ENCODE measurements around the gene ERGIC2. TPM values are rescaled to one million over a fixed set of nuclear protein-coding genes. Genes with fewer than 3 reads are reported as not detected.

Gene ERGIC2
- polyA plus RNA-seq, 3 donors: 5.9 to 59.0 (median 52.7) TPM

GRCh38 chr12:29343022-29343799, 37.8 kb downstream of the ERGIC2 start:
- Mint-ChIP-seq H3K27ac (no peak overlapping the region), H3K36me3 (peaks cover 56 to 65% of the 10 kb centered on the region in 2 donors), H3K4me1 (no peaks in the 10 kb centered on the region), H3K9me3 (no peaks in the 10 kb centered on the region), H3K27me3 (ENCODE audit: low read depth in 3 of 3) (peaks cover 0 to 3% (median 1%) of the 10 kb centered on the region in 3 donors), H3K4me3 (no peak overlapping the region)
- Histone ChIP-seq H3K4me1 (ENCODE audit: control insufficient read depth in 1 of 2, insufficient read depth in 2 of 2, low read length in 2 of 2) (no peaks in the 10 kb centered on the region), H3K4me2 (replicated peaks; ENCODE audit: extremely low read depth, low read length, poor library complexity, severe bottlenecking) (no peak overlapping the region), H3K27me3 (ENCODE audit: control insufficient read depth in 2 of 2, insufficient read depth in 2 of 2, low read length in 2 of 2) (no peaks in the 10 kb centered on the region), H3K4me3 (replicated peaks in 1 of 3; ENCODE audit: low read depth in 2 of 3, low read length in 3 of 3) (no peak overlapping the region), H3K27ac (ENCODE audit: low read depth in 1 of 2, low read length in 2 of 2) (no peak overlapping the region), H3K9ac (ENCODE audit: insufficient read depth, low read length, poor library complexity, severe bottlenecking) (no peak overlapping the region), H3K9me3 (replicated peaks in 1 of 2; ENCODE audit: control insufficient read depth in 1 of 2, insufficient read depth in 1 of 2, low read length in 2 of 2) (no peaks in the 10 kb centered on the region), H3K79me2 (ENCODE audit: insufficient read depth, low read length) (no peaks in the 10 kb centered on the region), H3K36me3 (replicated peaks in 1 of 2; ENCODE audit: control insufficient read depth in 1 of 2, insufficient read depth in 2 of 2, low read length in 2 of 2) (peaks cover 61 to 90% of the 10 kb centered on the region in 2 donors), H2AFZ (ENCODE audit: insufficient read depth, low read depth, low read length, poor library complexity, severe bottlenecking) (no peak overlapping the region), H4K20me1 (ENCODE audit: insufficient read depth, low read length) (no peaks in the 10 kb centered on the region)
- intact Hi-C loops (cut with micrococcal nuclease): no loop called here
- TF ChIP-seq CTCF (IDR thresholded peaks at IDR 0.05): no peak
- DNase-seq: no peak
- WGBS (ENCODE audit: insufficient coverage): no CpG with 5 or more reads among the region's 2 CpGs

DNA sequence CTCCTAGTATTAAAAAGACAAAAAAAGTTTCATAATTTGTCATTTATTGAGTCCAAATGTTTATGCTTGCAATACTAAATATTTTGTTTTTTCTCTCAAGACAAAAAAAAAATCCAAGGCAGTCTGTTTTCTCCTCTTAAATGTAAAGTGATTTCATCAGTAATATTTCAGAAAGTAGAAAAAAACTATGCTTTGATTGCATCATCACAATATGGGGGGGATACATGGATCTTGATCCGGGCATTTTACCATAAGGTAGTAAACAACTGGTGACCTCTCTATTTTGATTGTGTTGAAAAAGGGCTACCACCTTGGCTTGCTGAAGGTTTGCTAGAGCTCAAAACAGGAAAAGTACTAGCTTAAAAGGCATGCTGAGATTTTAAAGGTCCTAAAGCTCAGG, 43.6 kb downstream of the ERGIC2 start:
- Histone ChIP-seq H3K4me3 (replicated peaks in 1 of 3; ENCODE audit: low read depth in 2 of 3, low read length in 3 of 3) (no peak overlapping the region), H3K27ac (ENCODE audit: low read depth in 1 of 2, low read length in 2 of 2) (no peak overlapping the region), H3K4me2 (replicated peaks; ENCODE audit: extremely low read depth, low read length, poor library complexity, severe bottlenecking) (no peak overlapping the region), H3K79me2 (ENCODE audit: insufficient read depth, low read length) (no peaks in the 10 kb centered on the region), H3K9me3 (replicated peaks in 1 of 2; ENCODE audit: control insufficient read depth in 1 of 2, insufficient read depth in 1 of 2, low read length in 2 of 2) (no peaks in the 10 kb centered on the region), H3K9ac (ENCODE audit: insufficient read depth, low read length, poor library complexity, severe bottlenecking) (no peak overlapping the region), H2AFZ (ENCODE audit: insufficient read depth, low read depth, low read length, poor library complexity, severe bottlenecking) (no peak overlapping the region), H3K4me1 (ENCODE audit: control insufficient read depth in 1 of 2, insufficient read depth in 2 of 2, low read length in 2 of 2) (no peaks in the 10 kb centered on the region), H4K20me1 (ENCODE audit: insufficient read depth, low read length) (no peaks in the 10 kb centered on the region), H3K36me3 (replicated peaks in 1 of 2; ENCODE audit: control insufficient read depth in 1 of 2, insufficient read depth in 2 of 2, low read length in 2 of 2) (peaks cover 32 to 77% of the 10 kb centered on the region in 2 donors), H3K27me3 (ENCODE audit: control insufficient read depth in 2 of 2, insufficient read depth in 2 of 2, low read length in 2 of 2) (no peaks in the 10 kb centered on the region)
- Mint-ChIP-seq H3K27ac (no peak overlapping the region), H3K4me1 (no peaks in the 10 kb centered on the region), H3K36me3 (peaks cover 55 to 66% of the 10 kb centered on the region in 2 donors), H3K4me3 (no peak overlapping the region), H3K9me3 (no peaks in the 10 kb centered on the region), H3K27me3 (ENCODE audit: low read depth in 3 of 3) (peaks cover 0 to 1% (median 1%) of the 10 kb centered on the region in 3 donors)
- intact Hi-C loops (cut with micrococcal nuclease): no loop called here
- 100% methylated on average over 1 of the region's 1 CpG for WGBS (ENCODE audit: insufficient coverage)
- no peak for DNase-seq
- no peak for TF ChIP-seq CTCF (IDR thresholded peaks at IDR 0.05)

Measured in CD14-positive monocyte (primary cell).